ENCODE measurements around the gene ABCA6.
"Not testable (repeated sequence)": the region's sequence is repeated elsewhere in the genome, so short reads cannot be mapped to it uniquely, and the experiment has no call there.

Gene ABCA6

GRCh38 chr17:69134112-69134511, 7.6 kb downstream of the ABCA6 start:
- no peak for DNase-seq (ENCODE audit: low read depth in 2 of 2)

DNA sequence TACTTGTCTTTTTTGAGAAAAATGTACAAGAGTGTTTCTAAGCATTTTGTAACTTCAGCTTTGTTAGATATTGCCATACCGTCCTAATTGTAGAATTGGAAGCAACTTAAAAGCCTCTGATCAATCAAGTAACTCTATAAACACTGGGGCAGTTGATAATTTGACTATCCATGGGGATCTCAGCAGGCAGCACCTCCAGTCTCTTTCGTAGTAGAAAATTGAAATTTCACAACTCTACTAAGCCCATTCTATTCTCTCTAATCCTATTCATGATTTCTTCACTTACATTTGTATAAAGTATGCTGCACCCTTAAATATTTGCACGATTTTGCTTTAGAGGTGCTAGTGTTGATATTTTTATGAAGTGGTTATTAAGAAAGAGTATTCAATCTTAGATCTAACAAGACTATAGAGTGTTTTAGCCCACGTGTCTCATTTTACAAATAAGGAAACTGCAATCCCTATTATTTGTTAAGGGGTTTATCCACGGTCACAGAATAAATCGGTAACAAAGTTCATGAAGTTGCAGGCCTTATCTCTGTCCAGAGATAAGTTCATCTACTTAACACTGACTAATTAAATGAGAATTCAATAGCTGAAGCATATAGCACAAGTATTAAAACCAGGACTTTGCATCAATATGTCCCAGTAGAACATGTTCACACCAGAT, 10.9 kb downstream of the ABCA6 start:
- no peak for DNase-seq (ENCODE audit: low read depth in 2 of 2)

GRCh38 chr17:69123626-69124025, 18.1 kb downstream of the ABCA6 start:
- no peak for DNase-seq (ENCODE audit: low read depth in 2 of 2)

GRCh38 chr17:69122065-69122464, 19.6 kb downstream of the ABCA6 start:
- DNase-seq (ENCODE audit: low read depth in 2 of 2) = no peak

DNA sequence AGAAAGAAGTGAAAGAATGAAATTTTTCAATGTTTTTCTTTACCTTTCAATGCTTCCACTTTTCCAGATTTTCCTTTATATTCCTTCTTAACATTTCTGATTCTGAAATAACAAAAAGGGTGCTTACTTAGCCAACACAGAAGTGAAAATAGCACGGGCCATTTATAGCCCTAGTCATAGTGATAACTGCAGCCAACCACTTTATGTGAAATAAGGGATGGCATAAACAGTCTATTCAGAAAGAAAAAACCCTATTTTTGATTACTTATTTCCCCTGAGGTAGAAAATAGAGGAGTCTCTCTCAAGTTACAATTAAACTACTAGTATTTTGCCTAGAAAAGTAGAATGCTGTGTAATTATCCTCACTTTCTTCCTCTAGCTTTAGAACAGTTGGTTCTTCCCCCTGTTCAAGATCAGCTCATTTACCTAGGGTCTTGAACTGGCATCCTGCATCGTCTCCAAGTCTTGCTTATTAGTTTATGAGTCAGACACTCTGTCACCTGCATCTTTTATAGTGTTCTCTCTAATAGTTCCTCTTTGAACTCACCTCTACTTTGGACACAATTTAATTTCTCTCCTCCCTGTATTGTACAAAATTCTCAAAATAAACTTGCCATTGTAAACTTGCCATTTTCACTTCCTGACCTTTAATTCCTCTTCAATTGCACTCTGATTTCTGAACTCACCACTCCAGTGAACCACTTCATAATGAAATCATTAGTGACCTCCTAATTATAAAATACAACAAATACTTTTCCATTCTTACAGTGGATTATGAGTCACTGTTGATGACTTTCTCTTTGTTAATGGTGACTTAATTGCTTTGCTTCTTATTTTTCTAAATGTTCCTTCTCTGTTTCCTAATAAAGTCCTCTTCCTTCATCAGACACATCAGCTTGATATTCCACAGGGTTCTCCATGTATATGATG, 23.6 kb downstream of the ABCA6 start:
- DNase-seq (ENCODE audit: low read depth in 2 of 2) = no peak

DNA sequence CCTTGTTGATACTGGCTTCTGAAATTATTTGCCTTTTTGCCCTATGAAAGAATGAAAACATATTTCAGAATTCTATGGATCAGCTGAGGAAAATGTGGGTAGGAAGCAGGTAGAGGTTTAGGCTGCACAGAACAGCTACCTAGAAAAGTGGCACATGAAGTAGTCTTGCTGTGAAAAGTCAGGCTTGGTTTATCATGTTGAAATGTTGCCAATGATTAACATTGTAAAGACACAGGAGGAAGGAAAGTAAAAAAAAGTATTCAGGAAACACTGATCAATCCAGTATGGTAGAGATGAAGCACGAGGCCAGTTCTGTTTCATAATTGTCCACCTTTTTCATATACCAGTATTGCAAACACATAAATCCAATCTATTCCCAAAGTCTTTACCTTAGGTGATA, 29.9 kb downstream of the ABCA6 start:
- DNase-seq (ENCODE audit: low read depth in 2 of 2) = no peak

DNA sequence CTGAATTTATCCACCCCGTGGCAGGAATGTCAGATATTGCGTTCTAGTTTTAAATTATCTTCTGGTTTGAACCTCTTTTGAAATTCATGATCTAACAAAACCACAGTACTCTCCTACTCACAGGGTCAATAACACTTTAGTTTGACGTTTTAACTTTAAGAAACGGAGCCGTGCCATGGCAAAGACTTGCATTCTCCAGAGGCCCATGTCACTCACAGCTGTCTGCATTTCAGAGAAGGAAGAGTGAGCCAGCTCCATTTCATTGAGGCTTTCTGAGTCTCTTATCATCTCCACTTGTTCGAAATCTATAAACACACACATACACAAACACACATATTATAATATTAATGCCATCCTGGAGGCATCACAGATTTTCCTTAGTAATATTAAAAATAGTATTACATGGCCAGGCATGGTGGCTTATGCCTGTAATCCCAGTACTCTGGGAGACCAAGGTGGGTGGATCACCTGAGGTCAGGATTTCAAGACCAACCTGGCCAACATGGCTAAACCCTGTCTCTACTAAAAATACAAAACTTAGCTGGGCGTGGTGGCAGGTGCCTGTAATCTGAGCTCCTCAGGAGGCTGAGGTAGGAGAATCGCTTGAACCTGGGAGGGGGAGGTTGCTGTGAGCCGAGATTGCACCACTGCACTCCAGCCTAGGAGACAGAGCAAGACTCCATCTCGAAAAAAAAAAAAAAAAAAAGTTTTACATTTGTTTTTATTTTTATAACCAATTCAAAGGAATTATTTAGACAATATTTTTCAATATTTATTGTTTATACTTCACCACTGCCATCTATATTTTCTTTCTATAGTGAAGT, 35.6 kb downstream of the ABCA6 start:
- no peak for DNase-seq (ENCODE audit: low read depth in 2 of 2)

- DNase-seq (ENCODE audit: low read depth in 2 of 2) = no peak
Measured at GRCh38 chr17:69103557-69104233, 38.0 kb downstream of the ABCA6 start.

DNA sequence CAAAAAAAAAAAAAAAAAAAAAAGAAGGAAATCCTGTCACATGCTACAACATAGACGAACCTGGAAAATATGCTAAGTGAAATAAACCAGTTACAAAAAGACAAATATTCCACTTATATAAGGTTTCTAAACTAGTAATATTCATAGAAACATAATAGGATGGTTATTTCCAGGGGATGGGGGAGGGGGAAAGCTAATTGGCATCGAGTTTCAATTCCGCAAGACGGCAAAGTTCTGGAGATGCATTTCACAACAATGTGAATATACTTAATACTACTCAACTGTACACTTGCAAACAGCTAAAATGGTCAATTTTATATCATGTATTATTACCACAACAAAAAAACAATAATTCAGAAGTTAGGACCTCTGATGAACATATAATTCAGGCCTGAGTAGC, 43.1 kb downstream of the ABCA6 start:
- no peak for DNase-seq (ENCODE audit: low read depth in 2 of 2)

DNA sequence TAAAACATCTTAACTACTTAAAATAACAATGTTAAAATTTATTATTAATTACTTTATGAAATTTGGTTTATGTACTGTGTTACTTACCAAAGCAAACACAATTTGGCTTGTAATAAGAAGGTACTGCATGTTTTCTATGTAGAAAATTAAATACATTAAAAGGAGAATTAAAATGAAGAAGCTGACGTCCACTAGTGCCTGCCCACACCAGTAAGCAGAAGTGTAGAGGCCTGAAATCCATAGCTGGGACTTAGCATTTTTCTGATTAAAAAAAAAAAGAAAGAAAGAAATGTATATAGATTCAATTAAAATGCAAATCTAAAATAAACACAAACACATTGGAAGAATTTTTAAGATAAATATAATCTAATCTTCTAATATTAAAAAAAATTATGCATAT, 45.2 kb downstream of the ABCA6 start:
- no peak for DNase-seq (ENCODE audit: low read depth in 2 of 2)

DNA sequence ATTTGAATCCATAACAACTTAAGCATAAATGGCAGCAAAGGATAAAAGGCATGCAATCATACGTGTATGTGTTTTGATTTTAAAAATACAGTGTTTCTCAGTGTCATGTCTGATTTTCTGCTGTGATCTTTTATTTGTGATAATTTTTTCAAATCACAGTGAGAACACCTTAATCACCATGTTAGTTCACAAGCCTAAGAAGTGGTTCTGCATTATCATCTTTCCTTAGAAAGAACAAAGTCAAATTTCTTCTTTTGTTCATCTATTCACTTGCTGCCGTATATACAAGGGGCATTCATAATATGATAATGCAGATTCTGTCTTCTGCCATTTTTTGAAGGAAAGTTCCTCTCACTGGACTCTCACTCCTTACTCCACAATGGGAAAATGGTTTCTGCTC, 47.7 kb downstream of the ABCA6 start:
- DNase-seq (ENCODE audit: low read depth in 2 of 2) = no peak

GRCh38 chr17:69093279-69093789, 48.4 kb downstream of the ABCA6 start:
- no peak for DNase-seq (ENCODE audit: low read depth in 2 of 2)

DNA sequence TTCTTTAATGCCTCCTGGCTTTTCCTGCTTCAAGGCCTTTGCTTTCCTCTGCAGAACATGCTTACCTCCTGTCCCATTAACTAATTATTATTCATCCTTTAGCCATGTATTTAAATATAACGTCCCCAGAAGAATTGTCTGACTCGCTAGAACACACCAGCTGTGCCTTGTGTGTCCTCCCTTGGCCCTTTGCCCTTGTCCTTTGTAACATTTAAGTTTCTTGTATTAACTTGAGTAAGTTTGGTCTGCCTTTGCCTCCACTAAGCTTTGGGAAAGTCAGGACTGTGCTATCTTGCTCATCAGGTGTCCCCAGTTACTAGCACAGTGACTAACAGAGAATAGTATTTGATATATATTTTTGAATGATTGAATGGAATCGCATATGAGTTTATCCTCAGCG, 51.3 kb downstream of the ABCA6 start:
- no peak for DNase-seq (ENCODE audit: low read depth in 2 of 2)

DNA sequence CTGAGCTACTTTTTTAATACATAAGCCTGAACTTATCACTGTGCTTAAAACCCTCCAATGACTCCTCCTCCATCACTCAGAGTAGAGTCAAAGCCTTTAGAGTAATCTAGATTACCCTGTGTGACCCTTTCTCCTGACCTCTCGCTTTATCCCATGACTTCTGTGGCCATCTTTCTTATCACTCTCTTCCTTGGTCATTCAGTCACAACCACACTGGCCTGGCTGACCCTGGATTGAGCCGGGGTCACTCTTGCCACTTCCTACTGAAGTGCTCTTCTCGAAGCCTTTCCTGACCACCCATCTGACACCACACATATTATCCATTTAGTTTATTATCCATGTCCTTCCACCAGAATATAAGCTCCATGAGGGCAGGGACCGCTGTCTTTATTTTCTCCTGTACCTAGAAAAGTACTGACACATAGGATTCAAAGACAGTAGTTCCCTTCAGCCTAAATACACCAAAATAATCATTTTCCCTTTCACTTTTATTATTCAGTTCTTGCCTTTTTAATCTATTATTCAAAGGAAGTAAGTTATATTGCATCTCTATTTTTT, 53.0 kb downstream of the ABCA6 start:
- no peak for DNase-seq (ENCODE audit: low read depth in 2 of 2)

DNA sequence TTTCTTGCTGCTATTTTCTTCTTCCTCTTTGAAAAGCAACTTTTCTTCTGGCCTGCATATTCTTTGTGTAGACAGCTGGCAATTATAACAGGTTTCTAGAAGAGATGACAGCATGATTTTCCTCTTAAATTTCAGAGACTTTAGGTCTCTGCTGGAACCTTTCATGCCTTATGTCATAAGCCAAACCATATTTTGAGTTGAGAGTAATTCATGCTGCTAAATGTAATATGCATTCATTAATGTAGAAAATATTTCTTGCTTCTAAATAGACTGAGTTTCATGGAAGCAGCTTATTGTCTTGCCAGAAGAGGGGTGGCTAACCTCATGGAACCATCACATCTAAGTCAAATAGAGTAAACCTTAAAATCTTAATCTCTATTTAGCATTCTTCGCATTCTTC, 55.1 kb downstream of the ABCA6 start:
- no peak for DNase-seq (ENCODE audit: low read depth in 2 of 2)

DNA sequence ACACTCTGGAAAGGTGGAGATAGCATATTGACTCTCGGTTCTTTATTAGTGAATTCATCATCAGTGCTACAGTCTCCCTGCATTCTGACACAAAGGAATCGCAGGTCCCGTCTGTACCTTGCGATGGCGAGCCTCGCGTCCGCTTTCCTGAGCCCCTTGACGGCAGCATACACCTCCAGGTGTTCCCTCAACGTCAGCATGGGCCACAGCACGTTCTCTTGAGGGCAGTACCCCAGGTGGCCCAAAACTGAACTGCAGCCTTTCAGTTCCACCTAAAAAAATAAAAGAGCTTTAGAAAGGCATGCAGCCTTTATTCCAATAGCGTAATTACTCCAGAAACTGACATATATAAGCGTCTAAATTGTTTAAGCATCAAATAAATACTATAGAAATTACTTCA, 56.8 kb downstream of the ABCA6 start:
- DNase-seq (ENCODE audit: low read depth in 2 of 2) = no peak

DNA sequence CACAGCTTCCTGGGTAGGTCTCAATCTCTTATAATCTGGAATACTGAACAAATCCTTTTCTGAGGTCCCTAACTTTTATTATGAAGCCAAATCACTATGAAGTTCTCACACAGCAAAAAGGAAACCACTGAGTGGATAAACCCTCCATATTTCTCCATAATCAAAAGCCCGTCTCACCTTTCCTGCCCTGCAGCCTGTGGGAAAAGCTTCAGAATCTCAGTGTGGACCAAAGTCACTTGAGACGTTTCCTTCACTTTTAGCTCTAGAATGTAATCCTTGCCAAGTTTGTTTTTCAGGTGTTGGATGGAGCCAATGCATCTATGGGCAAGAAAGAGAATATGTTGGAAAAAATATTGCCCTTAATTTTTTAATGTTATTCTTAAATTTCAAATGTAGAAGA, 59.0 kb downstream of the ABCA6 start:
- DNase-seq (ENCODE audit: low read depth in 2 of 2) = no peak

DNA sequence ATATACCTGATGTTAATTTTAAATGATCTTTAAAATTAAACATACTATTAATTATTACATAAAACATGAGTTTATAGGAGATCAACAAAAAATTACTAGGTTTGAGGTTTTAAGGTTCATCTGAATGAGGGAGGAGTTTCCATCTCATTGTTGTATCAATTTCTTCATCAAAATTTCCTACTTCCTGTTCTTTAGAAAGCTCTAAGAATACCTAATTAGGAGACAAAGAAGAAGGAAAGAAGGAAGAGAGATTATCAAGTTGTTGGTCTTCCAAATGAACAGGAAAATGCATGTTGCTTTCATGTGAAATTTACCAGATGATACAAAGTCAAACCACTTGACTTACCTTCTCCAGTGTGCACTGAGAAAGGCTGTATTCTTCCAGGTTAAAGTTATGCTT, 62.8 kb downstream of the ABCA6 start:
- DNase-seq (ENCODE audit: low read depth in 2 of 2) = no peak

DNA sequence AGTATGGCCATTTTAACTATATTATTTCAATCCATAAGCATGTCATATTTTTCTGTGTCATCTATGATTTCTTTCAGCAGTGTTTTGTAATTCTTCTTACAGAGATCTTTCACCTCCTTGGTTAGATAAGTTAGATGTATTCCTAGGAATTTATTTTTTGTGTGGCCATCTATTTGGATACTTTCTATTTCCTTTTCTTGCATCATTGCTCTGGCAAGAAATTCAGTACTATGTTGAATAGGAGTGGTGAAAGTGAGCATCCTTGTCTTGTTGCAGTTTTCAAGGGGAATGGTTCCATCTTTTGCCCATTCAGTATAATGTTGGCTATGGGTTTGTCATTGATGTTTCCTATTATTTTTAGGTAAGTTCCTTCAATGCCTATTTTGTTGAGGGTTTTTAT, 65.9 kb downstream of the ABCA6 start:
- no peak for DNase-seq (ENCODE audit: low read depth in 2 of 2)

GRCh38 chr17:69073392-69073791, 68.3 kb downstream of the ABCA6 start:
- DNase-seq (ENCODE audit: low read depth in 2 of 2) = not testable (repeated sequence)

GRCh38 chr17:69072803-69073256, 68.9 kb downstream of the ABCA6 start:
- DNase-seq (ENCODE audit: low read depth in 2 of 2) = not testable (repeated sequence)

All from stimulated activated CD8-positive, alpha-beta memory T cell treated with anti-CD3 and anti-CD28 coated beads, Interleukin-15, amount 100 ng/mL, for 48 hours (primary cell).